GM12875 (cell line): ENCODE data around the gene UGT1A8.

Experiments
- H3K4me3 ChIP-seq: one replicate; pipeline ENCODE4 v1.5.1; 2011; ENCODE audit warnings: low read depth, low read length, control low read depth
- TF ChIP-seq, protein P1 (sequence below): IDR thresholded peaks from 2 replicates; pipeline ENCODE4 v1.5.1; 2011; ENCODE audit warnings: low read depth, mild to moderate bottlenecking, control low read depth, inconsistent platforms, low read length, moderate library complexity, borderline replicate concordance; ENCODE audit not compliant: insufficient read depth

The UGT1A8 gene

DNA sequence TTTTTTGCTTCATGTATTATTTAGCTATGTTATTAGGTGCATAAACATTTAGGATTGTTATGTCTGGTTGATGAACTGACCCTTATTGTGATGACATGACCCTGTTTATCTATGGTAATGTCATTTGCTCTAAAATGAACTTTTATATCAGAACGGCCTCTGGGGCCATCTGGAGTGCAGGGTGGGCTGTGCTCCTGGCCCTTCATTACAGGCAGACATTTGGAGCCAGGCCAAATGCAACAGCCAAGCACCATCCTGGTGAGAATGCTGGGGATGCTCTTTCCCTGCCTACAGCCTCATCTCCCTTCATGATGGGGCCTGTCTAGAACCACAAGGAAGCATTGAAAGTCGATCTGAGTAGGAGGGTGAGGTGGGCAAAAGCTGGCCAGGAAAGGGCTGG lies 198.9 kb downstream of the UGT1A8 start:
- H3K4me3 ChIP-seq, result no peak overlapping the region
- TF ChIP-seq, protein P1, sequence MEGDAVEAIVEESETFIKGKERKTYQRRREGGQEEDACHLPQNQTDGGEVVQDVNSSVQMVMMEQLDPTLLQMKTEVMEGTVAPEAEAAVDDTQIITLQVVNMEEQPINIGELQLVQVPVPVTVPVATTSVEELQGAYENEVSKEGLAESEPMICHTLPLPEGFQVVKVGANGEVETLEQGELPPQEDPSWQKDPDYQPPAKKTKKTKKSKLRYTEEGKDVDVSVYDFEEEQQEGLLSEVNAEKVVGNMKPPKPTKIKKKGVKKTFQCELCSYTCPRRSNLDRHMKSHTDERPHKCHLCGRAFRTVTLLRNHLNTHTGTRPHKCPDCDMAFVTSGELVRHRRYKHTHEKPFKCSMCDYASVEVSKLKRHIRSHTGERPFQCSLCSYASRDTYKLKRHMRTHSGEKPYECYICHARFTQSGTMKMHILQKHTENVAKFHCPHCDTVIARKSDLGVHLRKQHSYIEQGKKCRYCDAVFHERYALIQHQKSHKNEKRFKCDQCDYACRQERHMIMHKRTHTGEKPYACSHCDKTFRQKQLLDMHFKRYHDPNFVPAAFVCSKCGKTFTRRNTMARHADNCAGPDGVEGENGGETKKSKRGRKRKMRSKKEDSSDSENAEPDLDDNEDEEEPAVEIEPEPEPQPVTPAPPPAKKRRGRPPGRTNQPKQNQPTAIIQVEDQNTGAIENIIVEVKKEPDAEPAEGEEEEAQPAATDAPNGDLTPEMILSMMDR, result no peak

DNA sequence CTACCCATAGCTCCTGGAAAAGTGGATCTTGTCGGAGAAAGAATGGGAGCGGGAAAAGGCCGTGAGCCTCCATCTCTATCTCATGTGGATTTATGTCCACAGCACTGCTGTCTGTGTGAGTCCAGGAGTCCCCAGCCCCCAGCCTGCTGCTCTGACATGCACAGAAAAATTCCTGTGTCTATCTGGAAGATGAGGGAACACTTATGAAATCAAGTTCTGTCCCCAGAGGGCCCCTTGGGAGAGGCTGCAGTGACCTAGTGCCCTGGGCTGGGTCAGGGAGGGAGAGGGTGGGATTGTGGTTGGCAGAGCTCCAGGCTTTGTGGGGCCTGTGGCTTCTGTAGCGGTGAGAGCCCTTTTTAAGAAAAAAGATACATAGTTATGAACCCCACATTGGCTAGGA lies 199.3 kb downstream of the UGT1A8 start:
- no peak overlapping the region for H3K4me3 ChIP-seq
- TF ChIP-seq, protein P1, result no peak

DNA sequence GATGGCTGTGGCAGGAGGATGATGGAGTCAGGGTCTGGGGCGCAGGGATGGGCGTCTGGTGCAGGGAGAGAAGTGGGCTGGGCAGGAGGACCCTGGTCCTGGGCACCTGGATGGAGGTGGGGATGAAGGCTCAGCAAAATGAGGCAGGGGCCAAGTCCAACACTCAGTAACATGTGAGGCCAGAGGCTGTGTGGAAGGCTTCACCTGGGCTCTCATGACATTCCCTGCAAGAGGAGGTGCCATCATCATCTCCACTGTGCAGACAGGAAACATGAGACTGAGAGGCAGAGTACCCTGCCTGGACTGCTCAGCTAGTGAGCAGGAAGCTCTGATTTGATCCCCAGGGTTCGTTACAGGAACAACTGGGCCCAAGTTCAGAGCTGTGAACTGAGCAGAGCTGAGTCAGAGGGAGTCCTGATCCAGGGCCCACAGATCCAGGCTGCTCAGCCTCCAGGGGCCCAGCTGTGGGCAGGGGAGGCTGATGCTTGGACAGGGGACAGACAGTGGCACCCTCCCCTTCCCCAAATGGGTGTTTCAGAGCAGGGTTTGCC lies 200.0 kb downstream of the UGT1A8 start:
- TF ChIP-seq, protein P1, result no peak
- no peak overlapping the region for H3K4me3 ChIP-seq

DNA sequence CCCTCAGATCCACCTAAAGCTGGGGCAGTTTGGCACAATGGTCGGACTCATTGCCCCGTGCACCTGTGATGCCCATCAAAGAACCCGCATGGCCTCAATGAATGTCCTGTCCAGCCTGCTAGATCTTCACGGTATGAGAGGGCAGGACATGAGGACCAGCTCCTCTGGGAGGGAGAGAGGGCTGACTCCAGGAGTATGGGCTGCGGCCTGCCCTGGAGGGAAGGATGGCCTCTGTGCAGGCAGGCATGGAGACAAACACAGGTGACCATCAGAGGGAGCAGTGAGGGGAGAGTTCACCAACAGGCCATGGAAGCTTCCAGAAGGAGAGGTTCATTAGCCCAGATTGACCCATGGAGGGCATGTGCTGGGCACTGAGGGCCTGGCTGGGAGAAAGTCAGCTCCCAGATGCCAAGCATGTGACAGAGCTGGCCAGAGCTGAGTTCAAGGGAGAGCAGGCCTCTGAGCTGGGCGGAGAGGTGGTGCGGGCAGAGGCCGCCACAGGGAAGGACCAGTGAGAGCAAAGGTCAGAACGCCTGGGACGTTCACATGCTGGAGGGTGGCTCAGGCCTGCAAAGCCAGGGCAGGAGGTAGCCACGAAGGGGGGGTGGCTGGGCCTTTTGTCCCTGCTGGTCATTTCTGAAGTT lies 200.7 kb downstream of the UGT1A8 start:
- no peak overlapping the region for H3K4me3 ChIP-seq
- TF ChIP-seq, protein P1, result no peak

DNA sequence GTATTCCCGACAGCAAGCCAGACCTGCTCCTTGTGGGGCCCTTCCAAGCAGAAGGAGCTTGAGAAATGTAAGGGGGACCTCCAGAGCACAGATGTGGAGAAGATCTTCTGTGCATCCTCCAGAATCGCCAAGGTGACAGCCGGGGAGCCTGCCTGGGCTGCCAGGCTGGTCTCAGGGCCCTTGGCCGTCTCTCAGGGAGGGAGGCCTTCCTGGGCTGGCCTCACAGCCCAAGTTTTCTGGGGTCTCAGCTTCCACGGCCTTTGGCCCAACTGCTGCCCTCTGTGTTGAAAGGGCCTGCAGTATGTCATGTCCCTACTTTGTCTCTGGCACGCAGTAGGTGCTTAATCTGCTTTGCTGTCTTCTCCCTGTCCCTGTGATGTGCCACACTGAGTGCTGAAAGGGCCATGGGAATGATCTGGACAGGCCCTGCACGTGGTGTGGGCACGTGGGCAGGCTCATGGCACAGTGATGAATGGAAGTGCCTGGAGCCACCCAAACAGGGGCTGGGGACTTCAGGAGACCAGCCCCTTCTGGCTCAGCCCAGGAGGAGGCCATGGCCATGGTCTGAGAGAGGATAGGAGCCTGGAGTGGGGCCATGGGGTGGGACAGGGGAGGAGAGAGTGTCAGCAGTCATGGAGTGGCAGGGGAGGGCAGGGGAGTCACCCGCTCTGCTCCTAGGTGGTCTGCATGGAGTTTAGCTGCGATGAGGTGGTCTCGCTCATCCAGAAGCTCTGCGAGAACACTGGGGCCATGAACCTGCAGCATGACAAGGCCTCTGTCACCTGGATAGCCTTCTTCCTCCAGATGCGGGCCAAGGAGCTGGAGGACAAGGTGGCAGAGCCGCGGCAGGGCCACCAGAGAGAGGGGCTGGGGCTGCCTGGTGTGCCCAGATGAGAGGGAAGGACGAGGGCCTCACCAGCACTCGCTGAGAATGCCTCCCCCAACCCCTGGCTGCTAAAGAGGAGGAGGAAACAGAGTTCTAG lies 201.5 kb downstream of the UGT1A8 start:
- H3K4me3 ChIP-seq, result no peak overlapping the region
- TF ChIP-seq, protein P1, result no peak

DNA sequence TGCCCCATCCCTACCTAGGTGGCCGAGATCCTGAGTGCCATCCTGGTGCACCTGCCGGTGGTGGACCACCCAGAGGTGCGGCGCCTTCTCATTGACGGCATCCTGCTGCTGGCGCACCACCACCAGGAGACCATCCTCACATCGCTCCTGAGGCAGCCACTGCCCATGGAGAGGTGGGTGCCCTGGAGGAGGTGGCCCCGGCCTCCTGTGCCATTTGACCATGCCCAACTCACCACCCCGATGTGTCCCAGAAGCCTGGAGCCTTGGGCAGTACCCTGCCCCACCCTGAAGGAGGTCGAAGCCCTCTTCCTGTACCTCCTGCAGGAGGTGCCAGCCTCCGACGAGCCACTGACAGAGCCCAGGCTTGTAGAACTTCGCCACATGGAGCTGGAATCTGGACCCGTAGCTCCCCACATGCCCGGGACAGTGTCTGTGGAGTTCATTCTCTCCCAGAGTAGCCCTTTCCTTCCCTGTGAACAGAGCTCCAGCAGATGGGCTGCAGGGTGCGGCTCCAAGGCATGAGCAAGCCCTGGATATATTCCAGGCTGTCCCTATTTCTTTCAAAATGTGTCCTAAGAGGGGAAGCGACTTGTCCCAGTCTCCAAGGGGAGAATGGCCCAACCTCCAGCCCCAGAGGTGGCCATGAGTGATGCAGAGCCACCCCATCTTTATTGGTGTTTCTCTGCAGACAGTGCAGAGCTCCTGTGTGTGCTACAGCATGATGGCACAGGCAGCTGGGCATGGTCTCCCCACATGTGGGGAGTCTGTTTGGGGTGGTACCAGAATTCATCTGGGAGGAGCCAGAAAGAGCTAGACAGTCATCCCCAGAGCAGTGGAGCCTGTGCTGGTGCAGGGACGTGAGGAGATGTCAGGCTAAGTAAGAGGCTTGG lies 202.7 kb downstream of the UGT1A8 start:
- TF ChIP-seq, protein P1, result no peak
- no peak overlapping the region for H3K4me3 ChIP-seq
